Upper lobe of left lung (tissue), 6 donors: ENCODE results near the gene TMTC1. TPM values are rescaled to one million over a fixed set of nuclear protein-coding genes. Genes with fewer than 3 reads are reported as not detected.
A peak's percentile ranks its signal among the peaks of the same experiment; 100 is the strongest.

Experiments
- ATAC-seq, 2 donors: fragments of 200-7000 bp; cut with Tn5 transposase; one replicate each; pipeline ENCODE4 v1.9.1; 2022; ENCODE audit warnings: mild to moderate bottlenecking in 2 of 2, moderate library complexity in 2 of 2; ENCODE audit not compliant: low FRiP score in 2 of 2
- DNase-seq, 2 donors: peaks; one replicate each; pipeline ENCODE4 v3.0.0-alpha.2; 2019 to 2020
- H3K27ac ChIP-seq, 4 donors: fragments of 200-600 bp; sonication (generic); one replicate each; pipeline ENCODE4 v1.5.1; 2016 to 2019
- H3K27me3 ChIP-seq, 4 donors: fragments of 200-600 bp; sonication (generic); one replicate each; pipeline ENCODE4 v1.5.1; 2017 to 2019
- H3K36me3 ChIP-seq, 4 donors: fragments of 200-600 bp; sonication (generic); one replicate each; pipeline ENCODE4 v1.5.1; 2016 to 2019
- H3K4me1 ChIP-seq, 4 donors: fragments of 200-600 bp; sonication (generic); one replicate each; pipeline ENCODE4 v1.5.1; 2018 to 2019
- H3K4me3 ChIP-seq, 4 donors: fragments of 200-600 bp; sonication (generic); one replicate each; pipeline ENCODE4 v1.5.1; 2017 to 2019; ENCODE audit warnings: mild to moderate bottlenecking in 2 of 4, moderate library complexity in 1 of 4
- H3K9me3 ChIP-seq, 4 donors: fragments of 200-600 bp; sonication (generic); one replicate each; pipeline ENCODE4 v1.5.1; 2018 to 2019
- CTCF ChIP-seq, 6 experiments: fragments of 450-650 bp in 4 of 6; fragments of 200-600 bp in 2 of 6; sonication (generic) in 2 of 6; IDR thresholded peaks; one replicate each; pipeline ENCODE4 v1.5.1; 2016 to 2019; ENCODE audit warnings: antibody characterized with exemption in 6 of 6
- EP300 ChIP-seq, 4 donors: sonication (generic); formaldehyde crosslinking; IDR thresholded peaks; one replicate each; pipeline ENCODE4 v1.5.1; 2017; ENCODE audit warnings: antibody characterized with exemption in 4 of 4, control low read depth in 2 of 4
- POLR2A ChIP-seq, 4 donors: fragments of 450-650 bp; IDR thresholded peaks; one replicate each; pipeline ENCODE4 v1.5.1; 2016 to 2017; ENCODE audit warnings: antibody characterized with exemption in 4 of 4, mild to moderate bottlenecking in 2 of 4
- POLR2AphosphoS5 ChIP-seq, 2 donors: sonication (generic); formaldehyde crosslinking; IDR thresholded peaks; one replicate each; pipeline ENCODE4 v1.5.1; 2017; ENCODE audit warnings: antibody characterized with exemption in 2 of 2
- WGBS, 2 donors: methylation state at CpG; one replicate each; pipeline ENCODE4 v1.1.5; 2017 to 2018; 5-methylcytosine and 5-hydroxymethylcytosine counted together
- total RNA-seq, 6 donors: library from RNA; depleted of rRNA in 4 of 6; stranded (reverse); fragments of >200 nt in 4 of 6; gene quantifications; one replicate each; pipeline versions ENCODE4 v1.1.0 to v1.2.1, GENCODE V29; 2016 to 2021
- donor health status: DM: no; HTN: no; CAD: no; lungs with moderate emphysema.
- donor health status: DM: no; HTN: yes; CAD: no; lungs with severe emphysema.

TMTC1 gene
- total RNA-seq, 6 donors from 2014 or later = 25.1 to 39.3 (median 29.7) TPM

GRCh38 chr12:29589286-29589820, 194.4 kb downstream of the TMTC1 start:
- peak in 1 of 2 donors; percentile 22 for ATAC-seq
- H3K9me3 ChIP-seq = no peaks in the 10 kb centered on the region
- TF ChIP-seq EP300 (IDR thresholded peaks at IDR 0.05) = no peak
- no peak for TF ChIP-seq POLR2AphosphoS5 (IDR thresholded peaks at IDR 0.05)
- TF ChIP-seq CTCF (IDR thresholded peaks at IDR 0.05) = no peak
- TF ChIP-seq POLR2A (IDR thresholded peaks at IDR 0.05) = no peak
- no peak overlapping the region for H3K4me3 ChIP-seq
- H3K4me1 ChIP-seq = peaks cover 0 to 12% (median 5%) of the 10 kb centered on the region in 4 donors
- 72 to 80% methylated on average over 2 of the region's 2 CpGs for WGBS, 2 donors
- no peaks in the 10 kb centered on the region for H3K36me3 ChIP-seq
- no peaks in the 10 kb centered on the region for H3K27me3 ChIP-seq
- no peak for DNase-seq
- H3K27ac ChIP-seq = peak overlapping the region in 3 of 4 donors; percentile 11 to 23 (median 13)

- peak in 1 of 2 donors; percentile 10 for DNase-seq
These were observed 201.0 kb downstream of the TMTC1 start for GRCh38 chr12:29582677-29583272.

GRCh38 chr12:29582146-29582545, 201.6 kb downstream of the TMTC1 start:
- Histone ChIP-seq H3K27ac (peak overlapping the region in 2 of 4 donors; percentile 51 to 54), H3K4me1 (peaks cover 8 to 17% (median 12%) of the 10 kb centered on the region in 4 donors), H3K36me3 (no peaks in the 10 kb centered on the region), H3K9me3 (no peaks in the 10 kb centered on the region), H3K4me3 (no peak overlapping the region), H3K27me3 (no peaks in the 10 kb centered on the region)
- no peak for DNase-seq
- ATAC-seq = no peak
- TF ChIP-seq EP300 (IDR thresholded peaks at IDR 0.05) (no peak), CTCF (IDR thresholded peaks at IDR 0.05) (no peak), POLR2AphosphoS5 (IDR thresholded peaks at IDR 0.05) (no peak), POLR2A (IDR thresholded peaks at IDR 0.05) (no peak)

More at GRCh38 chr12:29582677-29583272, 201.0 kb downstream of the TMTC1 start:
- H3K27me3 ChIP-seq = no peaks in the 10 kb centered on the region
- no peak for TF ChIP-seq POLR2A (IDR thresholded peaks at IDR 0.05)
- no peak for TF ChIP-seq EP300 (IDR thresholded peaks at IDR 0.05)
- no peak for TF ChIP-seq POLR2AphosphoS5 (IDR thresholded peaks at IDR 0.05)
- TF ChIP-seq CTCF (IDR thresholded peaks at IDR 0.05) = no peak
- H3K4me1 ChIP-seq = peaks cover 8 to 16% (median 12%) of the 10 kb centered on the region in 4 donors
- peak overlapping the region in 2 of 4 donors; percentile 51 to 54 for H3K27ac ChIP-seq
- H3K36me3 ChIP-seq = no peaks in the 10 kb centered on the region
- no peak overlapping the region for H3K4me3 ChIP-seq
- H3K9me3 ChIP-seq = no peaks in the 10 kb centered on the region
- ATAC-seq = no peak
- 70 to 72% methylated on average over 4 of the region's 4 CpGs for WGBS, 2 donors

- TF ChIP-seq EP300 (IDR thresholded peaks at IDR 0.05) = no peak
- no peak for TF ChIP-seq POLR2A (IDR thresholded peaks at IDR 0.05)
- no peak for TF ChIP-seq CTCF (IDR thresholded peaks at IDR 0.05)
- TF ChIP-seq POLR2AphosphoS5 (IDR thresholded peaks at IDR 0.05) = no peak
- no peaks in the 10 kb centered on the region for H3K9me3 ChIP-seq
- no peaks in the 10 kb centered on the region for H3K27me3 ChIP-seq
- WGBS, 2 donors = 42 to 48% methylated on average over 4 of the region's 4 CpGs
- peaks cover 8 to 17% (median 12%) of the 10 kb centered on the region in 4 donors for H3K4me1 ChIP-seq
- H3K27ac ChIP-seq = peak overlapping the region in 2 of 4 donors; percentile 51 to 54
- DNase-seq (no peak), ATAC-seq (no peak)
- H3K4me3 ChIP-seq = no peak overlapping the region
- no peaks in the 10 kb centered on the region for H3K36me3 ChIP-seq
These were observed 202.1 kb downstream of the TMTC1 start for GRCh38 chr12:29581631-29582030.
